Measurements from ENCODE around the gene MACROD2. TPM values are rescaled to one million over a fixed set of nuclear protein-coding genes. Genes with fewer than 3 reads are reported as not detected.

MACROD2 gene
- total RNA-seq, 1 experiment from 2014 or later = 3.7 TPM

DNA sequence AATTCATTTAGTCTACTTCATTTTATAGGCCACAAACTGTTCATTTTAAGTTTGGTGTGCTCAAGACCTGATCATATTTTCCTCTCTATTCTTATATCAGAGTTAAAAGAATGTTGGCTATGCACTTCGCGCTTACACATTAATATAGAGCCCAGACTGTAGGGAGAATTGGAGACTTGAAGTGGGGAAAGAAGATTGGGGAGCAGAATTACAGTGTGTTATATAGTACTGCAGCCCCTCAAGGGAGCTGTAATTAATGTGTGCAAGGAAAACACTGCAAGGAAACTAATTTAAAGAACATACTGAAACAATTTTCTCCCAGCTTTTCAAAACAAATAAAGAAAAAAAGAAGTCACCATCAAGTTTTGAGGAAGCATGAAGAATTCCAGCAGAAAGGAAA lies 914.8 kb downstream of the MACROD2 start (continued):
- no peak for TF ChIP-seq ZNF274 (IDR thresholded peaks at IDR 0.05; ENCODE audit: low read depth, low read length)
- TF ChIP-seq, protein P1, sequence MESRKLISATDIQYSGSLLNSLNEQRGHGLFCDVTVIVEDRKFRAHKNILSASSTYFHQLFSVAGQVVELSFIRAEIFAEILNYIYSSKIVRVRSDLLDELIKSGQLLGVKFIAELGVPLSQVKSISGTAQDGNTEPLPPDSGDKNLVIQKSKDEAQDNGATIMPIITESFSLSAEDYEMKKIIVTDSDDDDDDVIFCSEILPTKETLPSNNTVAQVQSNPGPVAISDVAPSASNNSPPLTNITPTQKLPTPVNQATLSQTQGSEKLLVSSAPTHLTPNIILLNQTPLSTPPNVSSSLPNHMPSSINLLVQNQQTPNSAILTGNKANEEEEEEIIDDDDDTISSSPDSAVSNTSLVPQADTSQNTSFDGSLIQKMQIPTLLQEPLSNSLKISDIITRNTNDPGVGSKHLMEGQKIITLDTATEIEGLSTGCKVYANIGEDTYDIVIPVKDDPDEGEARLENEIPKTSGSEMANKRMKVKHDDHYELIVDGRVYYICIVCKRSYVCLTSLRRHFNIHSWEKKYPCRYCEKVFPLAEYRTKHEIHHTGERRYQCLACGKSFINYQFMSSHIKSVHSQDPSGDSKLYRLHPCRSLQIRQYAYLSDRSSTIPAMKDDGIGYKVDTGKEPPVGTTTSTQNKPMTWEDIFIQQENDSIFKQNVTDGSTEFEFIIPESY (IDR thresholded peaks at IDR 0.05; ENCODE audit: extremely low read depth, insufficient replicate concordance, low read length) = no peak
- no peak for TF ChIP-seq CEBPB (IDR thresholded peaks at IDR 0.05; ENCODE audit: low read depth)
- no peak for TF ChIP-seq ZFX (IDR thresholded peaks at IDR 0.05)
- TF ChIP-seq RAD21 (IDR thresholded peaks at IDR 0.05; ENCODE audit: low read depth) = no peak
- TF ChIP-seq YY1 (IDR thresholded peaks at IDR 0.05; ENCODE audit: extremely low read depth, insufficient replicate concordance, low read depth, low read length) = no peak
- no peak for TF ChIP-seq JUND (IDR thresholded peaks at IDR 0.05)

DNA sequence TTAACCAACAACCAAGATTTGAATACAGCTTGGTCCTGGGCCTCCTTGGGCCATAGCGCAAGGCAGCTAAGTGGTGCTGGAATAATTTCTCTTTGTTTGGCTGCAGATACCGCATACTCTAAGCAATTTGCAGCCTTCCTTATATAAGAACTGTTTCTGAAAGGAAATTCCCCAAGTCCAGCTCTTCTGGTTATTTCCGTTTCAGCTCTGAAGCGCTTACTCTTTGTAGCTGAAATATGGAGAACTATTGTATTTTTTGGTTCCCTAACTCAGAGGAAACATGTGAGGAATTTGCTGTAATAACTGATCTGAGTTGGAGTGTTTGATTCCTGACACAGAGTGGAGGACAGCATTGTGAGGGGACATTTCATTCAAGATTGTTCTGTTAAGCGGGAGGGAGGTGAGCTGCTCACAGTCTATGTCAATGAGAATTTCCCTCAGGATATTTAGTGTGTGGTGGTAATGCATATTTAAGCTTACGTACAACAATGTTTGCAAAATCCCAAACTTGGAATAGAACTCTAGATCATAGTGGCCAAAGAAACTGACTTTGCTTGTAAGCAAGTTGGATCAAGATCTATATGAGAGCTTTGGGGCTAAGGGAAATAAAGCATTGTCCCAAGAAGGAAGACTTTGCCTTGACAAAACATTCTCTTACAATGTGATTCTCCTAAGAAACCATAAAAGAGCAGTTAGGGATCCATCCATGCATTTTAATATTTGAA lies 918.7 kb downstream of the MACROD2 start:
- Histone ChIP-seq H3K79me2 (ENCODE audit: insufficient read depth, low read length) (no peaks in the 10 kb centered on the region), H3K4me1 (ENCODE audit: control insufficient read depth in 1 of 2, insufficient read depth in 2 of 2, low read length in 2 of 2) (no peaks in the 10 kb centered on the region), H3K9me3 (ENCODE audit: control insufficient read depth in 1 of 2, insufficient read depth in 1 of 2, low read depth in 1 of 2, low read length in 2 of 2) (no peaks in the 10 kb centered on the region), H3K9me2 (ENCODE audit: insufficient read depth) (no peaks in the 10 kb centered on the region), H3K9ac (ENCODE audit: low read length) (no peak overlapping the region), H3K27me3 (ENCODE audit: insufficient read depth, low read length) (no peaks in the 10 kb centered on the region), H2AFZ (ENCODE audit: low read depth, low read length, poor library complexity, severe bottlenecking) (no peak overlapping the region), H3K36me3 (ENCODE audit: control insufficient read depth in 1 of 2, insufficient read depth in 2 of 2, low read length in 2 of 2) (no peaks in the 10 kb centered on the region), H3K4me3 (replicated peaks in 1 of 2; ENCODE audit: low read depth in 1 of 2, low read length in 2 of 2) (no peak overlapping the region), H4K20me1 (ENCODE audit: insufficient read depth) (no peaks in the 10 kb centered on the region), H3K27ac (ENCODE audit: low read depth, low read length) (no peak overlapping the region), H3K4me2 (ENCODE audit: low read length) (no peak overlapping the region)
- intact Hi-C loops (cut with micrococcal nuclease) = no loop called here
- CTCF ChIA-PET = no interaction called here
- POLR2A ChIA-PET = no interaction called here
- DNase-seq (ENCODE audit: low read depth, low spot score) (no peak), ATAC-seq (no peak)
- RAD21 ChIA-PET (ENCODE audit: low non-redundant PET in 1 of 2, low total read pairs in 2 of 2, uncharacterized antibody in 2 of 2, unreplicated experiment in 2 of 2) = no interaction called here
- BruUV-seq (replicated peaks) = no TSS peak
- TF ChIP-seq SIN3A (IDR thresholded peaks at IDR 0.05; ENCODE audit: low read depth) (no peak), POLR2A (IDR thresholded peaks at IDR 0.05; ENCODE audit: borderline replicate concordance, extremely low read depth, insufficient read depth, insufficient read length) (no peak), CBX3 (IDR thresholded peaks at IDR 0.05; ENCODE audit: low read depth) (no peak), ZFX (IDR thresholded peaks at IDR 0.05) (no peak), ELF1 (IDR thresholded peaks at IDR 0.05; ENCODE audit: borderline replicate concordance, low read depth) (no peak), TCF7L2 (IDR thresholded peaks at IDR 0.05; ENCODE audit: borderline replicate concordance, extremely low read depth, insufficient read depth, insufficient read length) (no peak), POLR2AphosphoS5 (IDR thresholded peaks at IDR 0.05; ENCODE audit: low read depth, low read length) (no peak), SP1 (IDR thresholded peaks at IDR 0.05; ENCODE audit: low read depth) (no peak), ZNF274 (IDR thresholded peaks at IDR 0.05; ENCODE audit: low read depth, low read length) (no peak), RAD21 (IDR thresholded peaks at IDR 0.05; ENCODE audit: low read depth) (no peak), CEBPB (IDR thresholded peaks at IDR 0.05; ENCODE audit: low read depth) (no peak)
- TF ChIP-seq, protein P2, sequence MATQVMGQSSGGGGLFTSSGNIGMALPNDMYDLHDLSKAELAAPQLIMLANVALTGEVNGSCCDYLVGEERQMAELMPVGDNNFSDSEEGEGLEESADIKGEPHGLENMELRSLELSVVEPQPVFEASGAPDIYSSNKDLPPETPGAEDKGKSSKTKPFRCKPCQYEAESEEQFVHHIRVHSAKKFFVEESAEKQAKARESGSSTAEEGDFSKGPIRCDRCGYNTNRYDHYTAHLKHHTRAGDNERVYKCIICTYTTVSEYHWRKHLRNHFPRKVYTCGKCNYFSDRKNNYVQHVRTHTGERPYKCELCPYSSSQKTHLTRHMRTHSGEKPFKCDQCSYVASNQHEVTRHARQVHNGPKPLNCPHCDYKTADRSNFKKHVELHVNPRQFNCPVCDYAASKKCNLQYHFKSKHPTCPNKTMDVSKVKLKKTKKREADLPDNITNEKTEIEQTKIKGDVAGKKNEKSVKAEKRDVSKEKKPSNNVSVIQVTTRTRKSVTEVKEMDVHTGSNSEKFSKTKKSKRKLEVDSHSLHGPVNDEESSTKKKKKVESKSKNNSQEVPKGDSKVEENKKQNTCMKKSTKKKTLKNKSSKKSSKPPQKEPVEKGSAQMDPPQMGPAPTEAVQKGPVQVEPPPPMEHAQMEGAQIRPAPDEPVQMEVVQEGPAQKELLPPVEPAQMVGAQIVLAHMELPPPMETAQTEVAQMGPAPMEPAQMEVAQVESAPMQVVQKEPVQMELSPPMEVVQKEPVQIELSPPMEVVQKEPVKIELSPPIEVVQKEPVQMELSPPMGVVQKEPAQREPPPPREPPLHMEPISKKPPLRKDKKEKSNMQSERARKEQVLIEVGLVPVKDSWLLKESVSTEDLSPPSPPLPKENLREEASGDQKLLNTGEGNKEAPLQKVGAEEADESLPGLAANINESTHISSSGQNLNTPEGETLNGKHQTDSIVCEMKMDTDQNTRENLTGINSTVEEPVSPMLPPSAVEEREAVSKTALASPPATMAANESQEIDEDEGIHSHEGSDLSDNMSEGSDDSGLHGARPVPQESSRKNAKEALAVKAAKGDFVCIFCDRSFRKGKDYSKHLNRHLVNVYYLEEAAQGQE (IDR thresholded peaks at IDR 0.05; ENCODE audit: low read depth) = no peak
- TF ChIP-seq, protein P3, sequence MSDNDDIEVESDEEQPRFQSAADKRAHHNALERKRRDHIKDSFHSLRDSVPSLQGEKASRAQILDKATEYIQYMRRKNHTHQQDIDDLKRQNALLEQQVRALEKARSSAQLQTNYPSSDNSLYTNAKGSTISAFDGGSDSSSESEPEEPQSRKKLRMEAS (IDR thresholded peaks at IDR 0.05) = no peak
- TF ChIP-seq, protein P1 (IDR thresholded peaks at IDR 0.05; ENCODE audit: extremely low read depth, insufficient replicate concordance, low read length) = no peak
- TF ChIP-seq, protein P4, sequence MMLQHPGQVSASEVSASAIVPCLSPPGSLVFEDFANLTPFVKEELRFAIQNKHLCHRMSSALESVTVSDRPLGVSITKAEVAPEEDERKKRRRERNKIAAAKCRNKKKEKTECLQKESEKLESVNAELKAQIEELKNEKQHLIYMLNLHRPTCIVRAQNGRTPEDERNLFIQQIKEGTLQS (IDR thresholded peaks at IDR 0.05) = no peak

Measured in HCT116 (cell line).